Measurements from ENCODE around the gene HGFAC.

DNA sequence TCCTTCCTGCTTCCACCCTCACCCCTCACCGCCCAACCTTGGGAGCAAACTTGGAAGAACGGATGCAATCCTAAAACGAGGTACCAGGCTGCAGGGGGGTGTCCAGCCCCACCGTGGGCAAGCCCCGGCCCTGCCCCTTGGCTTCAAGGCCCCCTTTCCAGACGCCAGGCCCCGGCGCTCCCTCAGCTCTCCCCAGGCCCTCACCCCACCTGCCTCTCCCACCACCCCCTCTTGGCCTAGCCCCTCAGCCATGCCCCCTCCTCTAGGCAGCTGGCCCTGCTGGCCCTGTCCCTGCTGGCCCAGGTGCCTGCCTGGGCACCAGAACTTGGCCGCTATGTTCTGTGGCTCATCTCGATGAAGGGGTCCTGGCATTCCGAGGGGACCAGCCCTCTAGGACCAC lies 56.6 kb downstream of the HGFAC start:
- TF ChIP-seq, protein P1, sequence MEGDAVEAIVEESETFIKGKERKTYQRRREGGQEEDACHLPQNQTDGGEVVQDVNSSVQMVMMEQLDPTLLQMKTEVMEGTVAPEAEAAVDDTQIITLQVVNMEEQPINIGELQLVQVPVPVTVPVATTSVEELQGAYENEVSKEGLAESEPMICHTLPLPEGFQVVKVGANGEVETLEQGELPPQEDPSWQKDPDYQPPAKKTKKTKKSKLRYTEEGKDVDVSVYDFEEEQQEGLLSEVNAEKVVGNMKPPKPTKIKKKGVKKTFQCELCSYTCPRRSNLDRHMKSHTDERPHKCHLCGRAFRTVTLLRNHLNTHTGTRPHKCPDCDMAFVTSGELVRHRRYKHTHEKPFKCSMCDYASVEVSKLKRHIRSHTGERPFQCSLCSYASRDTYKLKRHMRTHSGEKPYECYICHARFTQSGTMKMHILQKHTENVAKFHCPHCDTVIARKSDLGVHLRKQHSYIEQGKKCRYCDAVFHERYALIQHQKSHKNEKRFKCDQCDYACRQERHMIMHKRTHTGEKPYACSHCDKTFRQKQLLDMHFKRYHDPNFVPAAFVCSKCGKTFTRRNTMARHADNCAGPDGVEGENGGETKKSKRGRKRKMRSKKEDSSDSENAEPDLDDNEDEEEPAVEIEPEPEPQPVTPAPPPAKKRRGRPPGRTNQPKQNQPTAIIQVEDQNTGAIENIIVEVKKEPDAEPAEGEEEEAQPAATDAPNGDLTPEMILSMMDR (IDR thresholded peaks at IDR 0.05) = no peak
- TF ChIP-seq TP53 (CRISPR knock-in tag; IDR thresholded peaks at IDR 0.05) (no peak), NR2C2 (CRISPR knock-in tag; IDR thresholded peaks at IDR 0.05) (no peak), TEAD4 (CRISPR knock-in tag; IDR thresholded peaks at IDR 0.05) (no peak)
- TF ChIP-seq, protein P2, sequence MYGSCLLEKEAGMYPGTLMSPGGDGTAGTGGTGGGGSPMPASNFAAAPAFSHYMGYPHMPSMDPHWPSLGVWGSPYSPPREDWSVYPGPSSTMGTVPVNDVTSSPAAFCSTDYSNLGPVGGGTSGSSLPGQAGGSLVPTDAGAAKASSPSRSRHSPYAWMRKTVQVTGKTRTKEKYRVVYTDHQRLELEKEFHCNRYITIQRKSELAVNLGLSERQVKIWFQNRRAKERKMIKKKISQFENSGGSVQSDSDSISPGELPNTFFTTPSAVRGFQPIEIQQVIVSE (CRISPR knock-in tag; IDR thresholded peaks at IDR 0.05; ENCODE audit: borderline replicate concordance) = no peak

Data from WTC11 (cell line).